Measurements from ENCODE around the gene ADGRF3.
"Not testable (repeated sequence)": the region's sequence is repeated elsewhere in the genome, so short reads cannot be mapped to it uniquely, and the experiment has no call there.

Gene ADGRF3

GRCh38 chr2:26314243-26314642 is 32.3 kb downstream of the ADGRF3 start:
- DNase-seq = no peak

- DNase-seq = no peak
Observed at GRCh38 chr2:26313446-26313845, 33.1 kb downstream of the ADGRF3 start.

GRCh38 chr2:26312471-26312870 is 34.1 kb downstream of the ADGRF3 start:
- no peak for DNase-seq

- no peak for DNase-seq
Observed at GRCh38 chr2:26309921-26310320, 36.7 kb downstream of the ADGRF3 start.

GRCh38 chr2:26305540-26305939 is 41.0 kb downstream of the ADGRF3 start:
- no peak for DNase-seq

- DNase-seq = not testable (repeated sequence)
Observed at GRCh38 chr2:26305094-26305493, 41.5 kb downstream of the ADGRF3 start.

GRCh38 chr2:26302846-26303245 is 43.7 kb downstream of the ADGRF3 start:
- no peak for DNase-seq

- DNase-seq = peak; percentile 19
Observed at GRCh38 chr2:26300234-26300925, 46.2 kb downstream of the ADGRF3 start.

GRCh38 chr2:26299471-26300101 is 47.0 kb downstream of the ADGRF3 start:
- peak; percentile 18 for DNase-seq

- DNase-seq = peak; percentile 35
Observed at GRCh38 chr2:26298638-26299393, 47.8 kb downstream of the ADGRF3 start.

- DNase-seq = no peak
Observed at GRCh38 chr2:26298286-26298637, 48.3 kb downstream of the ADGRF3 start.

GRCh38 chr2:26297061-26297460 is 49.5 kb downstream of the ADGRF3 start:
- DNase-seq = no peak

- no peak for DNase-seq
Observed at GRCh38 chr2:26295511-26295910, 51.1 kb downstream of the ADGRF3 start.

- DNase-seq = no peak
Observed at GRCh38 chr2:26292646-26293045, 53.9 kb downstream of the ADGRF3 start.

- no peak for DNase-seq
Observed at GRCh38 chr2:26290001-26290400, 56.6 kb downstream of the ADGRF3 start.

- DNase-seq = no peak
Observed at GRCh38 chr2:26285931-26286330, 60.7 kb downstream of the ADGRF3 start.

- DNase-seq = no peak
Observed at GRCh38 chr2:26284132-26284531, 62.5 kb downstream of the ADGRF3 start.

GRCh38 chr2:26283606-26284005 is 63.0 kb downstream of the ADGRF3 start:
- no peak for DNase-seq

GRCh38 chr2:26281226-26281625 is 65.4 kb downstream of the ADGRF3 start:
- no peak for DNase-seq

- DNase-seq = no peak
Observed at GRCh38 chr2:26279886-26280285, 66.7 kb downstream of the ADGRF3 start.

GRCh38 chr2:26276484-26277227 is 69.9 kb downstream of the ADGRF3 start:
- DNase-seq = no peak

GRCh38 chr2:26274058-26274613 is 72.5 kb downstream of the ADGRF3 start:
- no peak for DNase-seq

- DNase-seq = no peak
Observed at GRCh38 chr2:26273501-26273900, 73.1 kb downstream of the ADGRF3 start.
